Globus pallidus (tissue), 1 donor: ENCODE data around the gene PRH1.

Source experiments
- DNase-seq: peaks from one replicate; pipeline ENCODE4 v3.0.0-alpha.2; 2015; ENCODE audit warnings: low spot score

The PRH1 gene

DNA sequence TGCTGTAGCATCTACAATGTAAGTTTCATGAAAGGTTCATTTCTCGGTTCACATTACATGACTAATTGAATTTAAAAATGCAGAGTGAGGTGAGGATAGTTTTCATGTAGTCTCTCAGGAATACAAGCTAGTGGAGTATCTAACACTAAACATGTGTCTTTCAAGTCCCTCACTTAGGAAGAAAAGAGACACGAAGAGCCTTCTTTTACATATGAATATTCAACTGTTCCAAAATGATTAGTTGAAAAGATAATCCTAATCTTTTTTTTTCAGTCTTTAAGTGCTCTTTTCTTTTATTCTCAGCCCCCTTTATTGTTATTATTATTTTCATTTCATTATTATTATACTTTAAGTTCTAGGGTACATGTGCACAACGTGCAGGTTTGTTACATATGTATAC lies 45.6 kb downstream of the PRH1 start:
- DNase-seq = no peak
